ENCODE measurements around the gene LCP1.

LCP1 gene

DNA sequence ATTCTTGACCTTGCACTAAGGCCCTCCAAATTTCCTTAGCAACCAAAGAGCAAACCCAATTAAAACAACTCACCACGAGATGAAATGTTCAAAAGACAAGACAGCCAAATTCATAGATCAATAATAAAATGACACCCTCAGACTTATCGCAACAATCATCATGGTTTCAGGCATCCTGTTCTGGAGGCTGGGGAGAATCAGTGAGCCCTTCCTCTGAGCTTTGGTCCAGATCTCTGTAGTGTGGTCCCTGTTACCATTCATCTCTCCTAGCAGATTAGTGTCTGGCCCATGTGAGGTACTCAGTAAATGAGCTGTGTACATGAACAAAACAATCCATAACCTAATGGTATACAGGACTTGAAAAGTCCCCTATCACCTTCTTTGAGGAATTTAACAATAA is 12.2 kb downstream of the LCP1 start:
- no peak for TF ChIP-seq CTCF (IDR thresholded peaks at IDR 0.05; ENCODE audit: low read depth, low read length)
- no peak for DNase-seq (ENCODE audit: low read depth in 2 of 2)
- no peak overlapping the region for H3K4me3 ChIP-seq (replicated peaks in 1 of 2; ENCODE audit: low read depth in 2 of 2, low read length in 2 of 2)

DNA sequence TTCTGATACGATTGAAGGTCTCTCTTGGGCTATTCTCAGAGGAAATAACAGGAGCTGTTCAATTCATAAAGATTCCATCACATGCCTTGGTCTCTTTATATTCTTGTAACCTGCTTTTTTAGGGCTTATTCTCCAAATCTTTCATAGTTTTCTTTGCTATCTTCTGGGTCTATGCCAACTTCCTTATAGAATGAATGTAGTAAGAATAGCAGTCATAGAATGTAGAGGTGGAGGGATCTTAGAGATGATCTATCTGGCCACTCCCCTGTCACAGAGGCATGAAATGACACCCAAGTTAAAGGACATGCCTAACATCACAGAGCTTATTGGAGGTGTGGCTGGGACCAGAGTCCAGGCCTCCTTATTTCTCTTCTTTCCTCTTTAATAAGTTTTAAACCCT is 13.2 kb downstream of the LCP1 start:
- DNase-seq (ENCODE audit: low read depth in 2 of 2): no peak
- no peak overlapping the region for H3K4me3 ChIP-seq (replicated peaks in 1 of 2; ENCODE audit: low read depth in 2 of 2, low read length in 2 of 2)
- no peak for TF ChIP-seq CTCF (IDR thresholded peaks at IDR 0.05; ENCODE audit: low read depth, low read length)

- H3K4me3 ChIP-seq (replicated peaks in 1 of 2; ENCODE audit: low read depth in 2 of 2, low read length in 2 of 2): no peak overlapping the region
- no peak for TF ChIP-seq CTCF (IDR thresholded peaks at IDR 0.05; ENCODE audit: low read depth, low read length)
- DNase-seq (ENCODE audit: low read depth in 2 of 2): peak; percentile 14 to 41
These were observed 13.6 kb downstream of the LCP1 start for GRCh38 chr13:46168341-46168740.

DNA sequence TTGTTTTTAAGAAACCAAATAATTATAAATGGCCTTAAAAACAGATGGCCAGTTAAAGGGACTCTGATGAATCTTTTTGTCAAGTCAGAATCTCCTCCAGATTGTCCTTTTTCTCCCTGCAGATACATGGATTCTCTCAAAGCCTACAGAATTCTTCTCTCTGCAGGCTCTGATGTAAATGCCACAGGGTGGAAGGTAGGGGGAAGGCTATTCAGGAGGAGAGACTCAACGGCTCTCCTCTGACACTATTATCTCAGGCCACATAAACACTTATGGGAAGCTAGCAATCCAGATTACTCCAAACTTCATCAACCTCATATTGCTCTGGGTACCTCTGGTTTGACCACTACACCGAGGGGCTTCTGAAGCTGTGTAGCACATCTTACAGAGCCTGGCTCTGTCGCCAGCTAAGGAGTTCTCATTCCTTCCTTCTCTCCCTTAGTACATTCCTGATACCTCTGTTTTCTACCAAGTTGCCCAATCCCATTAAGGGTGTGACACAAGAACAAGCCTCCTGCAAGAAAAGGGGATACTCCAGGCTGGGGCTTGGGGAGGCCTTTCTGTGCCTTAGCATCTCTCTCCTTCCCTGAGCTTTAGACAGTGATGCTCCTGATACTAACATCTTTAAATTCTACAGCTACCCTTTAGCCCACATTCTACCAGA is 14.9 kb downstream of the LCP1 start:
- TF ChIP-seq CTCF (IDR thresholded peaks at IDR 0.05; ENCODE audit: low read depth, low read length): no peak
- no peak for DNase-seq (ENCODE audit: low read depth in 2 of 2)
- H3K4me3 ChIP-seq (replicated peaks in 1 of 2; ENCODE audit: low read depth in 2 of 2, low read length in 2 of 2): no peak overlapping the region

DNA sequence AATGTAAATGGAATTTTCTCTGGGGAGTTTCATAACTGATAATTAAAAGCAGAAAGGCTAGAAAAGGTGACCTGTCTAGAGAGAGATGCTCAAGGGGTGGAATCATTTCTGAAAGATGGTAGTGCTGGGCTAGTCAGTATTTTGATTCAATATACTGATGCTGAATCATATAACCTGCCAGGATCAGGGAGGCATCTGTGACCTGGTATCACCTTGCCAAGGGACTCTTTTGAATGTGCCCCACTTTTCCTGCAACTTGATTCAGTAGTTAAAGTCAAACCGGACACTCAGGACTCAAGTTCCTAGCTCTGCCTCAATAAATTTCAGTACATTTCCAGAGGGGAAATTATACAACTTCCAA is 15.8 kb downstream of the LCP1 start:
- TF ChIP-seq CTCF (IDR thresholded peaks at IDR 0.05; ENCODE audit: low read depth, low read length): no peak
- H3K4me3 ChIP-seq (replicated peaks in 1 of 2; ENCODE audit: low read depth in 2 of 2, low read length in 2 of 2): no peak overlapping the region
- no peak for DNase-seq (ENCODE audit: low read depth in 2 of 2)

DNA sequence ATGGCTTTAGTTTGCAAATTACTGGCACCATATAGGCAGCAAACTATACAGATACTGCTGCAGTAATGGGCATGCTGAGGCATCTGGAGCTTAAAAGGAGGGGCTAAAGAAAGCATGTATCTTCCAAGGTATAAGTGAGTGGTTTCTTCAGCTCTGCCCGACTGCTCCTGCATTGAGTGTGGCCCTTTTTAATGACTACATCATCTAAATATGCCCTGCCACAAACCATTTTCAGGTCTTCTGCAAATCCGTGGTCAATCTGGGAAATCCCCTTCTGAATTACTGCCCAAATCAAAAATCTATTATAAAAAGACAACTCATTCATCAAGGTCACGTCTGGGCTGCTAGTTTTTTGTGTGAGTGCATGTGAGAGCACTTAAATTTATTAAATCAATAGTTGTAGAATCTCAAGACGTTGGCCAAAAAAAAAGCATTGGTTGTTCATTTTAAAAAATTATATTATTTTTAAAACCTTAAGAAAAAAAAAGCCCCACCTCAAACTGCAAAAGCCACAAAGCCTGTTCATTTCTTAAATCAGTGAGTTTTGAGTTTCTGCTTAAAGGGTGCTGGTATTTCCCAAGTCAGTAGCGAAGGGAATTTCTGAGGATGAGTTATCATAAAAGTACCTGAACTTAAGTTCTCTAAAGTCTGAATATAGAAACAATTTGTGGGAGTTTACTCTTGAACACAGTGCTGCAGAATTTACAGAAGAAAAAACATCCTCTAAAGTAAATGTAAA is 16.3 kb downstream of the LCP1 start:
- no peak for TF ChIP-seq CTCF (IDR thresholded peaks at IDR 0.05; ENCODE audit: low read depth, low read length)
- H3K4me3 ChIP-seq (replicated peaks in 1 of 2; ENCODE audit: low read depth in 2 of 2, low read length in 2 of 2): no peak overlapping the region
- peak in 1 of 2 donors; percentile 57 for DNase-seq (ENCODE audit: low read depth in 2 of 2)

All from cardiac fibroblast (primary cell).